Activated CD8-positive, alpha-beta memory T cell treated with anti-CD3 and anti-CD28 coated beads, Interleukin-2, amount 50 U/mL, for 1 hour (primary cell): Measurements from ENCODE around the gene HSP90AB1.

ENCODE experiments used
- DNase-seq: peaks from one replicate; pipeline ENCODE4 v3.0.0-alpha.2; 2020; ENCODE audit errors: extremely low read depth

The HSP90AB1 gene

GRCh38 chr6:44269178-44269920 is 22.4 kb downstream of the HSP90AB1 start:
- DNase-seq = no peak

- DNase-seq = no peak
Observed at GRCh38 chr6:44269921-44270525, 23.1 kb downstream of the HSP90AB1 start, which contains the start of gene TMEM151B. TMEM151B (plus strand) TSS chr6:44270450; CDS start chr6:44270743, 293 bp downstream.

- DNase-seq = no peak
Observed at GRCh38 chr6:44270526-44271405, 23.9 kb downstream of the HSP90AB1 start.

GRCh38 chr6:44271406-44271723 is 24.5 kb downstream of the HSP90AB1 start:
- no peak for DNase-seq

- DNase-seq = no peak
Observed at GRCh38 chr6:44271914-44272313, 25.0 kb downstream of the HSP90AB1 start.

GRCh38 chr6:44272529-44272928 is 25.6 kb downstream of the HSP90AB1 start:
- no peak for DNase-seq

- no peak for DNase-seq
Observed at GRCh38 chr6:44272999-44273566, 26.2 kb downstream of the HSP90AB1 start.

- no peak for DNase-seq
Observed at GRCh38 chr6:44273617-44274016, 26.7 kb downstream of the HSP90AB1 start.

GRCh38 chr6:44275271-44275748 is 28.4 kb downstream of the HSP90AB1 start:
- no peak for DNase-seq

- no peak for DNase-seq
Observed at GRCh38 chr6:44275749-44276648, 29.1 kb downstream of the HSP90AB1 start.

- no peak for DNase-seq
Observed at GRCh38 chr6:44276667-44277640, 30.1 kb downstream of the HSP90AB1 start.

GRCh38 chr6:44277763-44278162 is 30.9 kb downstream of the HSP90AB1 start:
- DNase-seq = no peak

- DNase-seq = no peak
Observed at GRCh38 chr6:44278315-44278714, 31.4 kb downstream of the HSP90AB1 start.

GRCh38 chr6:44278774-44279697 is 32.1 kb downstream of the HSP90AB1 start:
- DNase-seq = no peak

- DNase-seq = no peak
Observed at GRCh38 chr6:44284121-44284520, 37.2 kb downstream of the HSP90AB1 start.

GRCh38 chr6:44284867-44285266 is 38.0 kb downstream of the HSP90AB1 start:
- no peak for DNase-seq

- no peak for DNase-seq
Observed at GRCh38 chr6:44285552-44286284, 38.8 kb downstream of the HSP90AB1 start.

GRCh38 chr6:44286285-44286565 is 39.3 kb downstream of the HSP90AB1 start:
- DNase-seq = no peak
